AG04450 (cell line): ENCODE data around the gene S100A6. TPM values are rescaled to one million over a fixed set of nuclear protein-coding genes. Genes with fewer than 3 reads are reported as not detected.
"Not testable (repeated sequence)": the region's sequence is repeated elsewhere in the genome, so short reads cannot be mapped to it uniquely, and the experiment has no call there.

Experiments
- CTCF ChIA-PET: fragments of 300-600, 350-600 bp; formaldehyde crosslinking; extraction: SDS; loops from one replicate; lab custom pipeline; 2022; ENCODE audit warnings: antibody characterized with exemption, inconsistent platforms; lab: Charles Lee
- POLR2A ChIA-PET: fragments of 350-600 bp; formaldehyde crosslinking; extraction: SDS; loops from one replicate; lab custom pipeline; 2021; ENCODE audit warnings: antibody characterized with exemption, inconsistent platforms; lab: Yijun Ruan, JAX
- DNase-seq: peaks from one replicate; pipeline ENCODE4 v3.0.0-alpha.2; 2011; ENCODE audit warnings: low read depth, low spot score
- H3K27ac ChIP-seq: one replicate; pipeline ENCODE4 v1.5.1; 2012; ENCODE audit warnings: low read depth, low read length, control low read depth
- H3K27me3 ChIP-seq: one replicate; pipeline ENCODE4 v1.6.0; 2012; ENCODE audit warnings: low read length; ENCODE audit not compliant: control insufficient read depth, insufficient read depth
- H3K4me3 ChIP-seq: 2 replicates; pipeline ENCODE4 v1.5.1; 2011; ENCODE audit warnings: mild to moderate bottlenecking, low read depth, low read length, control low read depth
- H3K9me3 ChIP-seq: 2 replicates; pipeline ENCODE4 v1.5.1; 2012; ENCODE audit warnings: low read length; ENCODE audit not compliant: control insufficient read depth, insufficient read depth
- CTCF ChIP-seq: IDR thresholded peaks from 2 replicates; pipeline ENCODE4 v1.5.1; 2011; ENCODE audit warnings: low read depth, low read length, control low read depth, inconsistent platforms
- polyA plus RNA-seq: library from polyadenylated mRNA; depleted of rRNA; stranded (reverse); fragments of >200 nt; gene quantifications from 2 replicates; pipeline ENCODE4 v1.2.3, GENCODE V29; 2011

The S100A6 gene
- polyA plus RNA-seq, 1 experiment: 1,379 TPM

DNA sequence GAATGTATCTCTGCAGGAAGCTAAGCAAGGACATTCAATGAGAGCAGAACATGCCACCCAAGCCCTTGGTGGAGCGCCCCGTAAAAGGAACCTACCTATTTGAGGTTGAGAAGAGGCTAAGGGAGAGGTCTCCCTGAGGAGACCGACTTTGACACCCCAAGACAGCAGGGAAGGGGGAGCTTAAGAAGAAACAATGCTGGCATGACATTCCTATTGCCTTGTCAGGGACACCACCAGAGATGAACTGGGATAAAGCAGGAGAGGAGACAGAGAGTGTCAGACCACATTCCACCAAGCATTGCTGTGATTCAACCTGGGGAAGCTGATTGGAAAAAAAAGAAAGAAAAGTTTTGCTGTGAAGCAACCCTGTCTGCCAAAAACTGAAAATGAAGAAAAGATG is 43.1 kb upstream of the S100A6 start:
- H3K27ac ChIP-seq: peak overlapping the region; percentile 3
- no peak overlapping the region for H3K4me3 ChIP-seq
- H3K27me3 ChIP-seq: no peaks in the 10 kb centered on the region
- no peak for DNase-seq
- no peaks in the 10 kb centered on the region; the same call in 1 of the 2 replicates for H3K9me3 ChIP-seq
- no peak for TF ChIP-seq CTCF
- ChIA-PET POLR2A (interaction anchor here (0.6 kb wide), 1 partner anchor 58 kb away, joined by 4 read pairs; no protein-coding TSS in a partner anchor), CTCF (interaction anchor here (1.0 to 3.8 kb wide), 6 partner anchors 9 to 227 kb away, joined by 3 to 20 read pairs (median 7); partner anchors contain the start of genes S100A1 and S100A13)

- DNase-seq: no peak
- POLR2A ChIA-PET: interaction anchor here (0.6 kb wide), 1 partner anchor 58 kb away, joined by 4 read pairs; no protein-coding TSS in a partner anchor
- H3K9me3 ChIP-seq: no peaks in the 10 kb centered on the region; the same call in 1 of the 2 replicates
- H3K27me3 ChIP-seq: no peaks in the 10 kb centered on the region
- no peak overlapping the region for H3K27ac ChIP-seq
- no peak for TF ChIP-seq CTCF
- CTCF ChIA-PET: interaction anchor here (0.5 to 3.8 kb wide), 9 partner anchors 9 to 226 kb away, joined by 3 to 20 read pairs (median 6); partner anchors contain the start of genes S100A1, S100A13 and S100A16
- H3K4me3 ChIP-seq: no peak overlapping the region
Observed at GRCh38 chr1:153578490-153578889, 42.7 kb upstream of the S100A6 start.

DNA sequence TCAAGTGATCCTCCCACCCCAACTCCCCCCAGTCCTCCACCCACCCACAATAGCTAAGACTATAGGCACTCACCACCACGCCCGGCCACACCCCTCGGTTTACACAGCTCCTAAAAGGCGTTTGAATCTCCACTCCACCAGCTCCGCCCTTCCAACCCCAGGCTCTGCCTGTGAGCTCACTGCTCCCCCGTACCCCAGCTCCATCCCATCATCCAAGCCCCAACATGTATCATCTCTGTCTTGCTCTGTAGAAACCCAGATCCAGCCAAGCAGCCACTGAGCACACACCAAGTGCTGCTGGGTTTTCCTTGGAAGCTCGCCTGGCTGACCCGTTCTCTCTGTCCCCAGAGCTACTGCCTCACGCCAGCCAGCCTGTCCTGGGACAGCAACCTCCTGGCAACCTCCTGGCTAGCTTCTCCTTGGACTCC is 41.8 kb upstream of the S100A6 start:
- DNase-seq: no peak
- TF ChIP-seq CTCF: no peak
- POLR2A ChIA-PET: interaction anchor here (0.6 to 1.2 kb wide), 3 partner anchors 50 to 415 kb away, joined by 3 to 9 read pairs (median 3); partner anchors contain the start of genes CHTOP and S100A13
- H3K4me3 ChIP-seq: no peak overlapping the region
- CTCF ChIA-PET: interaction anchor here (0.8 to 3.8 kb wide), 7 partner anchors 8 to 225 kb away, joined by 3 to 20 read pairs (median 7); partner anchors contain the start of genes S100A1, S100A13 and S100A16
- H3K27ac ChIP-seq: no peak overlapping the region
- H3K9me3 ChIP-seq: no peaks in the 10 kb centered on the region; the same call in 1 of the 2 replicates
- no peaks in the 10 kb centered on the region for H3K27me3 ChIP-seq

GRCh38 chr1:153577138-153577537 is 41.3 kb upstream of the S100A6 start:
- no peak overlapping the region for H3K27ac ChIP-seq
- no peak for DNase-seq
- POLR2A ChIA-PET: interaction anchor here (0.6 to 1.2 kb wide), 3 partner anchors 50 to 415 kb away, joined by 3 to 9 read pairs (median 3); partner anchors contain the start of genes CHTOP and S100A13
- no peaks in the 10 kb centered on the region for H3K27me3 ChIP-seq
- TF ChIP-seq CTCF: no peak
- H3K4me3 ChIP-seq: no peak overlapping the region
- CTCF ChIA-PET: interaction anchor here (1.2 to 3.8 kb wide), 5 partner anchors 7 to 225 kb away, joined by 3 to 20 read pairs (median 7); partner anchors contain the start of genes S100A1 and S100A13
- H3K9me3 ChIP-seq: no peaks in the 10 kb centered on the region; the same call in 1 of the 2 replicates

DNA sequence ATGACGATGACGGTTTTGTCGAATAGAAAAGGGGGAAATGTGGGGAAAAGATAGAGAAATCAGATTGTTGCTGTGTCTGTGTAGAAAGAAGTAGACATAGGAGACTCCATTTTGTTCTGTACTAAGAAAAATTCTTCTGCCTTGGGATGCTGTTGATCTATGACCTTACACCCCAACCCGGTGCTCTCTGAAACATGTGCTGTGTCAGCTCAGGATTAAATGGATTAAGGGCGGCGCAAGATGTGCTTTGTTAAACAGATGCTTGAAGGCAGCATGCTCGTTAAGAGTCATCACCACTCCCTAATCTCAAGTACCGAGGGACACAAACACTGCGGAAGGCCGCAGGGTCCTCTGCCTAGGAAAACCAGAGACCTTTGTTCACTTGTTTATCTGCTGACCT is 39.7 kb upstream of the S100A6 start:
- DNase-seq, H3K4me3 ChIP-seq, H3K27ac ChIP-seq, H3K9me3 ChIP-seq, POLR2A ChIA-PET, H3K27me3 ChIP-seq: not testable (repeated sequence)
- CTCF ChIA-PET: interaction anchor here (1.2 to 3.8 kb wide), 3 partner anchors 43 to 65 kb away, joined by 3 to 20 read pairs (median 5); partner anchors contain the start of gene S100A13

GRCh38 chr1:153575081-153575491 is 39.3 kb upstream of the S100A6 start:
- H3K4me3 ChIP-seq, DNase-seq, POLR2A ChIA-PET, H3K27me3 ChIP-seq, H3K27ac ChIP-seq, H3K9me3 ChIP-seq: not testable (repeated sequence)
- CTCF ChIA-PET: interaction anchor here (1.2 kb wide), 1 partner anchor 65 kb away, joined by 3 read pairs; no protein-coding TSS in a partner anchor
